ENCODE results near the gene ECT2L. TPM values are rescaled to one million over a fixed set of nuclear protein-coding genes. Genes with fewer than 3 reads are reported as not detected.

ECT2L gene
- total RNA-seq, 1 experiment from 2014 or later: not detected

DNA sequence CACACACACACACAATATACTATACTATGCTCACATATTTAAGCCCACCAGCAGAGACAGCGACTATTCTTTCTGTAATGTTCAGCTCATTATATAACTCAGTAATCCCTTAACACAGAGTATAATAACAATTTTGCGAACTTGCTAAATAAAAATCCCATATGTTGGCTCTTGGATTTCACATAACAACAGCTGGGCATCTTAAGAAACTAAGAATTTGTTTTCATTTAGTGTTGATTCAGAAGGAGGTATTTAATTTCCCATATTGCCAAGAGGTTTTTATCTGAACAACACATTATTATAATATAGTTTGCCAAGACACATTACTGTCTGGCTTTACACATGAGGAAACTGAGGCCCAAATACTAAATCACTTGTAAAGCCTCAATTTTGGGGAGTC is 7.4 kb downstream of the ECT2L start:
- H3T11ph ChIP-seq (ENCODE audit: low read length): no peak overlapping the region
- no peaks in the 10 kb centered on the region for H3K27me3 ChIP-seq (ENCODE audit: insufficient read depth, low read length)
- Mint-ChIP-seq H3K27ac (no peak overlapping the region), H3K27me3 (ENCODE audit: low read depth) (peaks cover 1% of the 10 kb centered on the region; the same call in 1 of the 2 replicates), H3K4me1 (no peaks in the 10 kb centered on the region; a peak in 1 of 4 replicates), H3K36me3 (ENCODE audit: insufficient read depth in 1 of 3, low read depth in 3 of 3) (peaks cover 0 to 5% (median 0%) of the 10 kb centered on the region in 3 experiments; a peak in 1 of 7 replicates), H3K9me3 (peaks cover 6 to 8% of the 10 kb centered on the region in 2 experiments; a peak in 4 of 5 replicates), H3K4me3 (no peak overlapping the region)
- no peaks in the 10 kb centered on the region for H3K23me2 ChIP-seq (ENCODE audit: insufficient read length, low read depth, low read length, poor library complexity, severe bottlenecking)
- no peak overlapping the region for H3K4ac ChIP-seq (ENCODE audit: low read depth, low read length)
- no CpG with 5 or more reads among the region's 2 CpGs for WGBS (ENCODE audit: extremely low coverage, insufficient read length, low lambda C conversion rate)
- H3K79me1 ChIP-seq (ENCODE audit: insufficient read depth, low read depth, low read length, poor library complexity, severe bottlenecking): no peaks in the 10 kb centered on the region
- TF ChIP-seq, protein P1, sequence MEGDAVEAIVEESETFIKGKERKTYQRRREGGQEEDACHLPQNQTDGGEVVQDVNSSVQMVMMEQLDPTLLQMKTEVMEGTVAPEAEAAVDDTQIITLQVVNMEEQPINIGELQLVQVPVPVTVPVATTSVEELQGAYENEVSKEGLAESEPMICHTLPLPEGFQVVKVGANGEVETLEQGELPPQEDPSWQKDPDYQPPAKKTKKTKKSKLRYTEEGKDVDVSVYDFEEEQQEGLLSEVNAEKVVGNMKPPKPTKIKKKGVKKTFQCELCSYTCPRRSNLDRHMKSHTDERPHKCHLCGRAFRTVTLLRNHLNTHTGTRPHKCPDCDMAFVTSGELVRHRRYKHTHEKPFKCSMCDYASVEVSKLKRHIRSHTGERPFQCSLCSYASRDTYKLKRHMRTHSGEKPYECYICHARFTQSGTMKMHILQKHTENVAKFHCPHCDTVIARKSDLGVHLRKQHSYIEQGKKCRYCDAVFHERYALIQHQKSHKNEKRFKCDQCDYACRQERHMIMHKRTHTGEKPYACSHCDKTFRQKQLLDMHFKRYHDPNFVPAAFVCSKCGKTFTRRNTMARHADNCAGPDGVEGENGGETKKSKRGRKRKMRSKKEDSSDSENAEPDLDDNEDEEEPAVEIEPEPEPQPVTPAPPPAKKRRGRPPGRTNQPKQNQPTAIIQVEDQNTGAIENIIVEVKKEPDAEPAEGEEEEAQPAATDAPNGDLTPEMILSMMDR (conservative IDR thresholded peaks at IDR 0.05): no peak
- no peak overlapping the region for H2BK20ac ChIP-seq (ENCODE audit: low read depth, low read length, poor library complexity, severe bottlenecking)
- no peak overlapping the region for H2BK12ac ChIP-seq (ENCODE audit: insufficient read length, low read depth, low read length)
- no peak overlapping the region for H2AFZ ChIP-seq (ENCODE audit: low read length)
- no peak overlapping the region for H4K91ac ChIP-seq (ENCODE audit: insufficient read length, low read depth, low read length)
- H3K56ac ChIP-seq (ENCODE audit: insufficient read length, low read depth, low read length): no peak overlapping the region
- H4K5ac ChIP-seq (ENCODE audit: insufficient read length, low read depth, low read length): no peak overlapping the region
- H3K14ac ChIP-seq (ENCODE audit: insufficient read depth, low read length): no peak overlapping the region
- H3K23ac ChIP-seq (ENCODE audit: insufficient read length, low read depth, low read length): no peak overlapping the region
- no peaks in the 10 kb centered on the region for H3K4me1 ChIP-seq (ENCODE audit: insufficient read depth, low read length)
- H2BK15ac ChIP-seq (ENCODE audit: low read depth, low read length): no peak overlapping the region
- H3K79me2 ChIP-seq (ENCODE audit: insufficient read depth, low read length): no peaks in the 10 kb centered on the region
- no peak overlapping the region for H2BK120ac ChIP-seq (ENCODE audit: low read depth, low read length, poor library complexity, severe bottlenecking)
- H2BK5ac ChIP-seq (ENCODE audit: insufficient read length, low read length): no peak overlapping the region
- H3K9me3 ChIP-seq (ENCODE audit: control insufficient read depth, low read depth, low read length): no peaks in the 10 kb centered on the region
- H3K27ac ChIP-seq (ENCODE audit: insufficient read length, low read depth, low read length): no peak overlapping the region
- H3K18ac ChIP-seq (ENCODE audit: insufficient read length, low read depth, low read length): no peak overlapping the region
- no peak for DNase-seq
- H4K20me1 ChIP-seq (ENCODE audit: control insufficient read depth, insufficient read depth, insufficient read length): no peaks in the 10 kb centered on the region
- H3K4me2 ChIP-seq (ENCODE audit: insufficient read depth, insufficient read length, low read length): no peak overlapping the region
- H2AK5ac ChIP-seq (ENCODE audit: insufficient read length, low read length): no peak overlapping the region
- no peak overlapping the region for H4K8ac ChIP-seq (replicated peaks; ENCODE audit: insufficient read length, low read depth, low read length)
- H3K9ac ChIP-seq (ENCODE audit: extremely low read depth, insufficient read length, low read length): no peak overlapping the region
